ENCODE measurements around the gene CTDP1. TPM values are rescaled to one million over a fixed set of nuclear protein-coding genes. Genes with fewer than 3 reads are reported as not detected.

The CTDP1 gene
- total RNA-seq, 1 experiment from 2014 or later, result 22.5 TPM

GRCh38 chr18:79712206-79712857 lies 32.7 kb downstream of the CTDP1 start:
- H3K27me3 ChIP-seq (replicated peaks; ENCODE audit: insufficient read depth, low read depth, low read length, poor library complexity), result no peaks in the 10 kb centered on the region
- no peak overlapping the region for H3K27ac ChIP-seq (ENCODE audit: low read depth, low read length, poor library complexity, severe bottlenecking)
- no TSS peak for BruUV-seq (replicated peaks)
- POLR2A ChIA-PET (ENCODE audit: low non-redundant PET), result no interaction called here
- H3K9me3 ChIP-seq (ENCODE audit: low read depth, low read length, poor library complexity, severe bottlenecking), result no peaks in the 10 kb centered on the region
- TF ChIP-seq CTCF (conservative IDR thresholded peaks at IDR 0.05; ENCODE audit: low read depth, low read length) (no peak), EZH2 (IDR thresholded peaks at IDR 0.05; ENCODE audit: borderline replicate concordance, low read depth, low read length, poor library complexity, severe bottlenecking) (no peak)
- H3K36me3 ChIP-seq (ENCODE audit: insufficient read depth, low read length, poor library complexity, severe bottlenecking), result peaks cover 5% of the 10 kb centered on the region
- no peak overlapping the region for H3K4me3 ChIP-seq (ENCODE audit: low read depth, low read length, poor library complexity, severe bottlenecking)
- DNase-seq (ENCODE audit: low spot score), result no peak
- CTCF ChIA-PET, result no interaction called here
- intact Hi-C loops (cut with micrococcal nuclease; ENCODE audit: unreplicated experiment), result no loop called here
- no peaks in the 10 kb centered on the region for H3K4me1 ChIP-seq (ENCODE audit: insufficient read depth, low read length, poor library complexity, severe bottlenecking)

GRCh38 chr18:79713341-79713740 lies 33.7 kb downstream of the CTDP1 start:
- CTCF ChIA-PET, result no interaction called here
- no peaks in the 10 kb centered on the region for H3K9me3 ChIP-seq (ENCODE audit: low read depth, low read length, poor library complexity, severe bottlenecking)
- H3K36me3 ChIP-seq (ENCODE audit: insufficient read depth, low read length, poor library complexity, severe bottlenecking), result no peaks in the 10 kb centered on the region
- no peak overlapping the region for H3K27ac ChIP-seq (ENCODE audit: low read depth, low read length, poor library complexity, severe bottlenecking)
- no peaks in the 10 kb centered on the region for H3K27me3 ChIP-seq (replicated peaks; ENCODE audit: insufficient read depth, low read depth, low read length, poor library complexity)
- DNase-seq (ENCODE audit: low spot score), result no peak
- H3K4me1 ChIP-seq (ENCODE audit: insufficient read depth, low read length, poor library complexity, severe bottlenecking), result no peaks in the 10 kb centered on the region
- no peak overlapping the region for H3K4me3 ChIP-seq (ENCODE audit: low read depth, low read length, poor library complexity, severe bottlenecking)
- no TSS peak for BruUV-seq (replicated peaks)
- POLR2A ChIA-PET (ENCODE audit: low non-redundant PET), result no interaction called here
- TF ChIP-seq EZH2 (IDR thresholded peaks at IDR 0.05; ENCODE audit: borderline replicate concordance, low read depth, low read length, poor library complexity, severe bottlenecking), result no peak
- TF ChIP-seq CTCF (conservative IDR thresholded peaks at IDR 0.05; ENCODE audit: low read depth, low read length), result no peak
- intact Hi-C loops (cut with micrococcal nuclease; ENCODE audit: unreplicated experiment), result no loop called here

- CTCF ChIA-PET, result no interaction called here
- intact Hi-C loops (cut with micrococcal nuclease; ENCODE audit: unreplicated experiment), result no loop called here
- POLR2A ChIA-PET (ENCODE audit: low non-redundant PET), result no interaction called here
- no peak for DNase-seq (ENCODE audit: low spot score)
- H3K27ac ChIP-seq (ENCODE audit: low read depth, low read length, poor library complexity, severe bottlenecking), result no peak overlapping the region
- H3K36me3 ChIP-seq (ENCODE audit: insufficient read depth, low read length, poor library complexity, severe bottlenecking), result no peaks in the 10 kb centered on the region
- no TSS peak for BruUV-seq (replicated peaks)
- no peaks in the 10 kb centered on the region for H3K4me1 ChIP-seq (ENCODE audit: insufficient read depth, low read length, poor library complexity, severe bottlenecking)
- no peak for TF ChIP-seq CTCF (conservative IDR thresholded peaks at IDR 0.05; ENCODE audit: low read depth, low read length)
- TF ChIP-seq EZH2 (IDR thresholded peaks at IDR 0.05; ENCODE audit: borderline replicate concordance, low read depth, low read length, poor library complexity, severe bottlenecking), result no peak
- H3K4me3 ChIP-seq (ENCODE audit: low read depth, low read length, poor library complexity, severe bottlenecking), result no peak overlapping the region
- no peaks in the 10 kb centered on the region for H3K27me3 ChIP-seq (replicated peaks; ENCODE audit: insufficient read depth, low read depth, low read length, poor library complexity)
- H3K9me3 ChIP-seq (ENCODE audit: low read depth, low read length, poor library complexity, severe bottlenecking), result no peaks in the 10 kb centered on the region
Measured at GRCh38 chr18:79714531-79715240, 35.1 kb downstream of the CTDP1 start.

Measured in A673 (cell line).